HepG2 (cell line): Measurements from ENCODE around the gene FOXA1. TPM values are rescaled to one million over a fixed set of nuclear protein-coding genes. Genes with fewer than 3 reads are reported as not detected.
A peak's percentile ranks its signal among the peaks of the same experiment; 100 is the strongest.

Experiments
- ESRRA ChIP-seq: sonication (generic); formaldehyde crosslinking; IDR thresholded peaks from 2 replicates; pipeline ENCODE4 v1.5.1; 2020; ENCODE audit warnings: mild to moderate bottlenecking, low read depth, missing genetic modification reagents
- FOSL2 ChIP-seq: sonication (generic); formaldehyde crosslinking; IDR thresholded peaks from 2 replicates; pipeline ENCODE4 v1.4.0; 2020; ENCODE audit warnings: missing genetic modification reagents
- NR2F2 ChIP-seq: IDR thresholded peaks from 2 replicates; pipeline ENCODE4 v1.6.1; 2012; ENCODE audit warnings: low read depth, inconsistent platforms, borderline replicate concordance
- TP53 ChIP-seq: sonication (generic); formaldehyde crosslinking; conservative IDR thresholded peaks from 2 replicates; pipeline ENCODE4 v1.4.0; 2020; ENCODE audit warnings: missing genetic modification reagents
- ZBTB21 ChIP-seq: sonication (generic); formaldehyde crosslinking; IDR thresholded peaks from 2 replicates; pipeline ENCODE4 v1.4.0; 2020; ENCODE audit warnings: missing genetic modification reagents
- ZFAT ChIP-seq: sonication (generic); formaldehyde crosslinking; conservative IDR thresholded peaks from 2 replicates; pipeline ENCODE4 v1.8.1; 2023; ENCODE audit warnings: missing genetic modification reagents, inconsistent platforms
- ZNF24 ChIP-seq: fragments of 450-650 bp; IDR thresholded peaks from 2 replicates; pipeline ENCODE4 v1.6.1; 2017; ENCODE audit warnings: antibody characterized with exemption, mild to moderate bottlenecking
- ZNF3 ChIP-seq: IDR thresholded peaks from 2 replicates; pipeline ENCODE4 v1.7.0; 2017; ENCODE audit warnings: inconsistent platforms
- ZNF549 ChIP-seq: sonication (generic); formaldehyde crosslinking; IDR thresholded peaks from 2 replicates; pipeline ENCODE4 v1.5.0; 2020; ENCODE audit warnings: missing genetic modification reagents
- ZNF572 ChIP-seq: sonication (generic); formaldehyde crosslinking; IDR thresholded peaks from 2 replicates; pipeline ENCODE4 v1.5.1; 2020; ENCODE audit warnings: mild to moderate bottlenecking, missing genetic modification reagents
- ZNF619 ChIP-seq: sonication (generic); formaldehyde crosslinking; IDR thresholded peaks from 2 replicates; pipeline ENCODE4 v1.4.0; 2020; ENCODE audit warnings: mild to moderate bottlenecking, missing genetic modification reagents
- ZNF670 ChIP-seq: sonication (generic); formaldehyde crosslinking; IDR thresholded peaks from 2 replicates; pipeline ENCODE4 v1.8.0; 2022; ENCODE audit warnings: mild to moderate bottlenecking, missing genetic modification reagents, borderline replicate concordance
- polyA plus RNA-seq, 8 experiments: library from polyadenylated mRNA; depleted of rRNA in 3 of 8; stranded (reverse) in 7 of 8; unstranded in 1 of 8; fragments of >200 nt; fragmentation: Illumina TruSeq in 4 of 8; extraction: Trizol in 4 of 8; gene quantifications; 2 replicates each; pipeline versions ENCODE4 v1.2.1 to v1.2.3, GENCODE V29; 2011 to 2016; ENCODE audit warnings: low read depth in 4 of 8, missing spikeins in 1 of 8, mixed read lengths in 1 of 8; ENCODE audit not compliant: insufficient read depth in 1 of 8
- total RNA-seq, 5 experiments: library from RNA; depleted of rRNA; stranded (reverse); fragments of >200 nt; fragmentation: Illumina TruSeq; extraction: Trizol; gene quantifications; 2 replicates each; pipeline ENCODE4 v1.2.3, GENCODE V29; 2016; ENCODE audit warnings: low read depth in 1 of 5
- TF ChIP-seq, protein P1 (sequence below): sonication (generic); formaldehyde crosslinking; IDR thresholded peaks from 2 replicates; pipeline ENCODE4 v1.4.0; 2020; ENCODE audit warnings: missing genetic modification reagents, borderline replicate concordance
- TF ChIP-seq, protein P2 (sequence below): sonication (generic); formaldehyde crosslinking; IDR thresholded peaks from 2 replicates; pipeline ENCODE4 v1.8.1; 2023; ENCODE audit warnings: mild to moderate bottlenecking, missing genetic modification reagents, borderline replicate concordance
- TF ChIP-seq, protein P3 (sequence below): sonication (generic); formaldehyde crosslinking; IDR thresholded peaks from 2 replicates; pipeline ENCODE4 v1.5.0; 2020; ENCODE audit warnings: missing genetic modification reagents
- TF ChIP-seq, protein P4 (sequence below): sonication (generic); formaldehyde crosslinking; IDR thresholded peaks from 2 replicates; pipeline ENCODE4 v1.4.0; 2020; ENCODE audit warnings: missing genetic modification reagents
- TF ChIP-seq, protein P5 (sequence below): sonication (generic); formaldehyde crosslinking; IDR thresholded peaks from 2 replicates; pipeline ENCODE4 v1.9.0; 2021; ENCODE audit warnings: missing genetic modification reagents, mild to moderate bottlenecking, borderline replicate concordance

The FOXA1 gene
- total and polyA plus RNA-seq, 2 of the 13 experiments (the other 11 are each of a cell fraction or from before 2014, with no cell fraction given): 43.4 to 58.6 TPM

DNA sequence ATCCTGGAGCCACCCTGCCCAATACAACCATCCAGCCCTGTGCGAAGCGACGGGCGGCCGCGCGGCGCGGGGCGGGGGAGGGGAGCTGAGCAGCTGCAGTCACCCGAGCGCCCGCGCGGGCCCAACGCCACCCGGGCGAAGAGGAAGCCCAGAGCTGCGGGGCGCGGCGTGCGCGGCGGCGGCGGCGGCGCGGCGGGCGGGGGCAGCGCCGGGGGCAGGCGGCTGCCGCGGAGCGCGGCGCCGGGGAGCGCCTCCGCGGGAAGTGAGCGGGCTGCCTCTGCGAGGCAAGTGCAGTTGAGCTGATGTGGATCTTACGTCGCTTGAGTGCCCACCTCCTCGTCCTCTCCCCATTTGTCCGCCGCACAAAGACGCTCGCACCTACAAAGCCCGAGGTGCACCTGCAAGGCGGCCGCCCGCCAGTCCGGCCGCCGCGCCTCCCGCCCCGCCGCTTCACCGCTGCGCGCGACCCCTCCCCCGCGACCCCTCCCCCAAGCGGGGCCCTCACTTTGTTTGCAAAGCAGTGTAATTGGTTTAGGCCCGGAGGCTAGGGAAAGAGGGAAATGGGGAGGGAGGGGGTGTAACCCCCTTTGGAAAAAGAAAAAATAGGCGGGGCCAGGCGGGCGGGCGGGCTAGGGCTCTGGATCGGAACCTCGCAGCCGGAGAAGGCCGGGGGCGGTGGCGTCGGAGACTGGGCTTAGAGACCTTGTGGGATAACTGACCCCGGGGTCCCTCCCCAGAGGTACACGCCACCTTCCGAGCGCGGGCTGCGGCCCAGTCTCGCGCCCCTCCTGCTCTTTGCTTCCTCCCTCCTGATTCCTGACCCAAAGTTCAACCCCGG is at the start of gene FOXA1, which contains the start of gene TTC6 (continued):
- no peak for TF ChIP-seq ZNF572 (CRISPR knock-in tag)
- TF ChIP-seq FOSL2 (CRISPR knock-in tag): peak; percentile 34; the same call in 1 of the 2 replicates
- TF ChIP-seq, protein P1, sequence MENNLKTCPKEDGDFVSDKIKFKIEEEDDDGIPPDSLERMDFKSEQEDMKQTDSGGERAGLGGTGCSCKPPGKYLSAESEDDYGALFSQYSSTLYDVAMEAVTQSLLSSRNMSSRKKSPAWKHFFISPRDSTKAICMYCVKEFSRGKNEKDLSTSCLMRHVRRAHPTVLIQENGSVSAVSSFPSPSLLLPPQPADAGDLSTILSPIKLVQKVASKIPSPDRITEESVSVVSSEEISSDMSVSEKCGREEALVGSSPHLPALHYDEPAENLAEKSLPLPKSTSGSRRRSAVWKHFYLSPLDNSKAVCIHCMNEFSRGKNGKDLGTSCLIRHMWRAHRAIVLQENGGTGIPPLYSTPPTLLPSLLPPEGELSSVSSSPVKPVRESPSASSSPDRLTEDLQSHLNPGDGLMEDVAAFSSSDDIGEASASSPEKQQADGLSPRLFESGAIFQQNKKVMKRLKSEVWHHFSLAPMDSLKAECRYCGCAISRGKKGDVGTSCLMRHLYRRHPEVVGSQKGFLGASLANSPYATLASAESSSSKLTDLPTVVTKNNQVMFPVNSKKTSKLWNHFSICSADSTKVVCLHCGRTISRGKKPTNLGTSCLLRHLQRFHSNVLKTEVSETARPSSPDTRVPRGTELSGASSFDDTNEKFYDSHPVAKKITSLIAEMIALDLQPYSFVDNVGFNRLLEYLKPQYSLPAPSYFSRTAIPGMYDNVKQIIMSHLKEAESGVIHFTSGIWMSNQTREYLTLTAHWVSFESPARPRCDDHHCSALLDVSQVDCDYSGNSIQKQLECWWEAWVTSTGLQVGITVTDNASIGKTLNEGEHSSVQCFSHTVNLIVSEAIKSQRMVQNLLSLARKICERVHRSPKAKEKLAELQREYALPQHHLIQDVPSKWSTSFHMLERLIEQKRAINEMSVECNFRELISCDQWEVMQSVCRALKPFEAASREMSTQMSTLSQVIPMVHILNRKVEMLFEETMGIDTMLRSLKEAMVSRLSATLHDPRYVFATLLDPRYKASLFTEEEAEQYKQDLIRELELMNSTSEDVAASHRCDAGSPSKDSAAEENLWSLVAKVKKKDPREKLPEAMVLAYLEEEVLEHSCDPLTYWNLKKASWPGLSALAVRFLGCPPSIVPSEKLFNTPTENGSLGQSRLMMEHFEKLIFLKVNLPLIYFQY (CRISPR knock-in tag): no peak; the same call in 1 of the 2 replicates
- TF ChIP-seq ZNF670 (CRISPR knock-in tag): 0 out of 2 replicates have a peak, but pooled peaks have one; percentile 3
- TF ChIP-seq ZNF3: no peak
- no peak for TF ChIP-seq ZNF24
- no peak for TF ChIP-seq ESRRA (CRISPR knock-in tag)
- TF ChIP-seq ZFAT (CRISPR knock-in tag): no peak; the same call in 1 of the 2 replicates
- TF ChIP-seq, protein P2, sequence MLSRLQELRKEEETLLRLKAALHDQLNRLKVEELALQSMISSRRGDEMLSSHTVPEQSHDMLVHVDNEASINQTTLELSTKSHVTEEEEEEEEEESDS (CRISPR knock-in tag): peak; percentile 66
- TF ChIP-seq TP53 (CRISPR knock-in tag): 0 out of 2 replicates have a peak, but pooled peaks have one; percentile 34
- peak; percentile 60; the same call in 1 of the 2 replicates for TF ChIP-seq ZNF619 (CRISPR knock-in tag)
- TF ChIP-seq, protein P3, sequence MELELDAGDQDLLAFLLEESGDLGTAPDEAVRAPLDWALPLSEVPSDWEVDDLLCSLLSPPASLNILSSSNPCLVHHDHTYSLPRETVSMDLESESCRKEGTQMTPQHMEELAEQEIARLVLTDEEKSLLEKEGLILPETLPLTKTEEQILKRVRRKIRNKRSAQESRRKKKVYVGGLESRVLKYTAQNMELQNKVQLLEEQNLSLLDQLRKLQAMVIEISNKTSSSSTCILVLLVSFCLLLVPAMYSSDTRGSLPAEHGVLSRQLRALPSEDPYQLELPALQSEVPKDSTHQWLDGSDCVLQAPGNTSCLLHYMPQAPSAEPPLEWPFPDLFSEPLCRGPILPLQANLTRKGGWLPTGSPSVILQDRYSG (CRISPR knock-in tag): no peak; the same call in 1 of the 2 replicates
- TF ChIP-seq NR2F2: no peak
- no peak; the same call in 1 of the 2 replicates for TF ChIP-seq ZNF549 (CRISPR knock-in tag)
- TF ChIP-seq ZBTB21 (CRISPR knock-in tag): no peak
- TF ChIP-seq, protein P4, sequence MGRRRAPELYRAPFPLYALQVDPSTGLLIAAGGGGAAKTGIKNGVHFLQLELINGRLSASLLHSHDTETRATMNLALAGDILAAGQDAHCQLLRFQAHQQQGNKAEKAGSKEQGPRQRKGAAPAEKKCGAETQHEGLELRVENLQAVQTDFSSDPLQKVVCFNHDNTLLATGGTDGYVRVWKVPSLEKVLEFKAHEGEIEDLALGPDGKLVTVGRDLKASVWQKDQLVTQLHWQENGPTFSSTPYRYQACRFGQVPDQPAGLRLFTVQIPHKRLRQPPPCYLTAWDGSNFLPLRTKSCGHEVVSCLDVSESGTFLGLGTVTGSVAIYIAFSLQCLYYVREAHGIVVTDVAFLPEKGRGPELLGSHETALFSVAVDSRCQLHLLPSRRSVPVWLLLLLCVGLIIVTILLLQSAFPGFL (CRISPR knock-in tag): no peak
- TF ChIP-seq, protein P5, sequence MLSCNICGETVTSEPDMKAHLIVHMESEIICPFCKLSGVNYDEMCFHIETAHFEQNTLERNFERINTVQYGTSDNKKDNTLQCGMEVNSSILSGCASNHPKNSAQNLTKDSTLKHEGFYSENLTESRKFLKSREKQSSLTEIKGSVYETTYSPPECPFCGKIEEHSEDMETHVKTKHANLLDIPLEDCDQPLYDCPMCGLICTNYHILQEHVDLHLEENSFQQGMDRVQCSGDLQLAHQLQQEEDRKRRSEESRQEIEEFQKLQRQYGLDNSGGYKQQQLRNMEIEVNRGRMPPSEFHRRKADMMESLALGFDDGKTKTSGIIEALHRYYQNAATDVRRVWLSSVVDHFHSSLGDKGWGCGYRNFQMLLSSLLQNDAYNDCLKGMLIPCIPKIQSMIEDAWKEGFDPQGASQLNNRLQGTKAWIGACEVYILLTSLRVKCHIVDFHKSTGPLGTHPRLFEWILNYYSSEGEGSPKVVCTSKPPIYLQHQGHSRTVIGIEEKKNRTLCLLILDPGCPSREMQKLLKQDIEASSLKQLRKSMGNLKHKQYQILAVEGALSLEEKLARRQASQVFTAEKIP: no peak
